Measurements from ENCODE around the gene SEC24D.
A peak's percentile ranks its signal among the peaks of the same experiment; 100 is the strongest.

Gene SEC24D

DNA sequence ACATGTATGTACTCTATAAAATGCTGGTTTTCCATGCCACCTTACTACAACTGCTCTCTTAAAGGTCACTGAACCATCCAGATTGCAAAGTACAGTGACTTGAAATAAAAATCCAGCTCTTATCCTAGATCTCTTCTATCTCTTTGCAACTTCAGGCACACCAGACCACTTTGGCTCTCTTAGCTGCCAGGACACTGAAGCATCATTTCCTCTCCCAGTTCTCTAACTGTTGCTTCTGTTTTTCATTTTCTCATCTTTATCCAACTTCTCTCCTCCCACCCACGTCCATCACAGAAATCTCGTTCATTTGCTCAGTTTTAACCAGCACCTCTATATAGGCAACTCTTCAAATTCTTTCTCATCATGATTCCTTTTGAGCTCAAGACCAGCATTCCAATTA lies 76.4 kb downstream of the SEC24D start:
- H4K20me1 ChIP-seq (ENCODE audit: low read depth, low read length) = no peaks in the 10 kb centered on the region
- H3F3A ChIP-seq (ENCODE audit: insufficient read depth) = peaks cover 29% of the 10 kb centered on the region
- H3K9me2 ChIP-seq (replicated peaks; ENCODE audit: insufficient read depth, low read length) = no peaks in the 10 kb centered on the region
- peak overlapping the region; percentile 53 for H3K9ac ChIP-seq (ENCODE audit: low read length)
- no peak for TF ChIP-seq EZH2phosphoT487 (conservative IDR thresholded peaks at IDR 0.05; ENCODE audit: low read length)
- TF ChIP-seq, protein P1, sequence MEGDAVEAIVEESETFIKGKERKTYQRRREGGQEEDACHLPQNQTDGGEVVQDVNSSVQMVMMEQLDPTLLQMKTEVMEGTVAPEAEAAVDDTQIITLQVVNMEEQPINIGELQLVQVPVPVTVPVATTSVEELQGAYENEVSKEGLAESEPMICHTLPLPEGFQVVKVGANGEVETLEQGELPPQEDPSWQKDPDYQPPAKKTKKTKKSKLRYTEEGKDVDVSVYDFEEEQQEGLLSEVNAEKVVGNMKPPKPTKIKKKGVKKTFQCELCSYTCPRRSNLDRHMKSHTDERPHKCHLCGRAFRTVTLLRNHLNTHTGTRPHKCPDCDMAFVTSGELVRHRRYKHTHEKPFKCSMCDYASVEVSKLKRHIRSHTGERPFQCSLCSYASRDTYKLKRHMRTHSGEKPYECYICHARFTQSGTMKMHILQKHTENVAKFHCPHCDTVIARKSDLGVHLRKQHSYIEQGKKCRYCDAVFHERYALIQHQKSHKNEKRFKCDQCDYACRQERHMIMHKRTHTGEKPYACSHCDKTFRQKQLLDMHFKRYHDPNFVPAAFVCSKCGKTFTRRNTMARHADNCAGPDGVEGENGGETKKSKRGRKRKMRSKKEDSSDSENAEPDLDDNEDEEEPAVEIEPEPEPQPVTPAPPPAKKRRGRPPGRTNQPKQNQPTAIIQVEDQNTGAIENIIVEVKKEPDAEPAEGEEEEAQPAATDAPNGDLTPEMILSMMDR (IDR thresholded peaks at IDR 0.05; ENCODE audit: insufficient read depth, low read length, poor library complexity, severe bottlenecking) = no peak
- peak overlapping the region; percentile 46 for H3K4me3 ChIP-seq (ENCODE audit: insufficient read depth, low read length, poor library complexity, severe bottlenecking)
- no peaks in the 10 kb centered on the region for H3K79me2 ChIP-seq (ENCODE audit: insufficient read depth, low read length)
- no peaks in the 10 kb centered on the region for H3K9me3 ChIP-seq (ENCODE audit: insufficient read depth, low read length)
- 0 out of 2 replicates have a peak, but pooled peaks cover 7% of the 10 kb centered on the region for H3K36me3 ChIP-seq (ENCODE audit: low read length)
- peak overlapping the region; percentile 92 for H3K27ac ChIP-seq (ENCODE audit: low read depth, low read length)
- H3K27me3 ChIP-seq (ENCODE audit: low read length) = no peaks in the 10 kb centered on the region
- peak overlapping the region; percentile 72 for H3K4me2 ChIP-seq (ENCODE audit: low read depth, low read length, poor library complexity, severe bottlenecking)
- no peak overlapping the region for H2AFZ ChIP-seq (ENCODE audit: low read depth, low read length, severe bottlenecking)

DNA sequence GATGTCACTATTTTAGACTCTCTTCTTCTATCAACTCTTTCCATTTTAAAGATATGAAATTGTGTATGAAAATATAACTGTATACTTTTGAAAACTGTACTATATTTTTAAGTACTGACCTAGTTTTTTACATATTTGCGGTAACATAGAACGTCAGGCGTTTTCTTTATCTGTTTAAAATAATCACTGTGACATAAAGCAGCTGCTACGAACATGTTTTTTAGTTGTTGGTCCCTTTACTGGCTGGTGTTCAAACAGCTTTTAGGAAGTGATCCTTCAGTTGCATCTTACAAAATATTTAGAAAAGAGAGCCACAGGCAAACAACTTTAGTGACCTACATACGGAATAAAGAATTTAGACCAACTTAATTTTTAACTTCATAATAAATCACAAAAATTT lies 77.6 kb downstream of the SEC24D start:
- Histone ChIP-seq H3K27me3 (ENCODE audit: low read length) (no peaks in the 10 kb centered on the region), H3K4me2 (ENCODE audit: low read depth, low read length, poor library complexity, severe bottlenecking) (peak overlapping the region; percentile 72), H3K4me3 (ENCODE audit: insufficient read depth, low read length, poor library complexity, severe bottlenecking) (peak overlapping the region; percentile 46)

DNA sequence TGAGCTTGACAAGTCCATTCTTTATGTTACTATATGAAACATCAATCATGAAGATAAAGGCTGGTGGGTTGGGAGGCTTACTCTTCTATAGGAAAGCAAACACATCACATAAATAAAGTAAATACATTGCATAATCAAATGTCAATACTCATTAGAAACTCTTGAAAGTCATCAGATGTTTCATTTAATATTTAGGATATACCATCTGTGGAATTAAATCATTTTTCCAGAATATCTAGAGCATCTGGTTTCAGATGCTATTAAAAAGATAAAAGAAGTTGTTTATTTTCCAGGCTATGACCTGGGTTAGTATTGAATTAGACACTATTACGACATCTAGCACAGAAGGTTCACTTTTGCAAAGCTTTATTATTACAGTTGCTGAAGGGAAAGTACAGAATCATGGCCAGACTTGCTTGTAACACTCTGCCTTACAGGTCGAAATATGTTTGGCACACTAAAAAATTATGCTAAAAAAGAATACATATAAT lies 78.1 kb downstream of the SEC24D start:
- Histone ChIP-seq H3K27me3 (ENCODE audit: low read length) (no peaks in the 10 kb centered on the region), H3K27ac (ENCODE audit: low read depth, low read length) (peak overlapping the region; percentile 92), H3F3A (ENCODE audit: insufficient read depth) (peaks cover 25% of the 10 kb centered on the region), H3K9ac (ENCODE audit: low read length) (peak overlapping the region; percentile 13; the same call in 1 of the 2 replicates), H3K4me2 (ENCODE audit: low read depth, low read length, poor library complexity, severe bottlenecking) (peak overlapping the region; percentile 72), H3K9me3 (ENCODE audit: insufficient read depth, low read length) (no peaks in the 10 kb centered on the region), H3K79me2 (ENCODE audit: insufficient read depth, low read length) (no peaks in the 10 kb centered on the region), H2AFZ (ENCODE audit: low read depth, low read length, severe bottlenecking) (no peak overlapping the region), H3K4me3 (ENCODE audit: insufficient read depth, low read length, poor library complexity, severe bottlenecking) (no peak overlapping the region), H4K20me1 (ENCODE audit: low read depth, low read length) (no peaks in the 10 kb centered on the region), H3K9me2 (replicated peaks; ENCODE audit: insufficient read depth, low read length) (no peaks in the 10 kb centered on the region), H3K36me3 (ENCODE audit: low read length) (0 out of 2 replicates have a peak, but pooled peaks cover 8% of the 10 kb centered on the region)
- no peak for TF ChIP-seq EZH2phosphoT487 (conservative IDR thresholded peaks at IDR 0.05; ENCODE audit: low read length)
- TF ChIP-seq, protein P1 (IDR thresholded peaks at IDR 0.05; ENCODE audit: insufficient read depth, low read length, poor library complexity, severe bottlenecking) = no peak

More for the DNA sequence above, 77.6 kb downstream of the SEC24D start:
- Histone ChIP-seq H3K9me2 (replicated peaks; ENCODE audit: insufficient read depth, low read length) (no peaks in the 10 kb centered on the region), H3K79me2 (ENCODE audit: insufficient read depth, low read length) (no peaks in the 10 kb centered on the region), H3K36me3 (ENCODE audit: low read length) (0 out of 2 replicates have a peak, but pooled peaks cover 7% of the 10 kb centered on the region), H3K9me3 (ENCODE audit: insufficient read depth, low read length) (no peaks in the 10 kb centered on the region), H3K27ac (ENCODE audit: low read depth, low read length) (peak overlapping the region; percentile 92), H3F3A (ENCODE audit: insufficient read depth) (peaks cover 29% of the 10 kb centered on the region), H3K9ac (ENCODE audit: low read length) (peak overlapping the region; percentile 13; the same call in 1 of the 2 replicates), H4K20me1 (ENCODE audit: low read depth, low read length) (no peaks in the 10 kb centered on the region), H2AFZ (ENCODE audit: low read depth, low read length, severe bottlenecking) (no peak overlapping the region)
- TF ChIP-seq, protein P1 (IDR thresholded peaks at IDR 0.05; ENCODE audit: insufficient read depth, low read length, poor library complexity, severe bottlenecking) = no peak

Data from SU-DHL-6 (cell line).